ENCODE data around the gene GTF2E1.

The GTF2E1 gene

GRCh38 chr3:120791010-120791409, 48.5 kb downstream of the GTF2E1 start:
- TF ChIP-seq CTCF (IDR thresholded peaks at IDR 0.05; ENCODE audit: borderline replicate concordance, insufficient read depth, low read depth, low read length) = no peak
- H3K4me3 ChIP-seq (ENCODE audit: low read depth, low read length) = no peak overlapping the region

- H3K4me3 ChIP-seq (ENCODE audit: low read depth, low read length) = no peak overlapping the region
- TF ChIP-seq CTCF (IDR thresholded peaks at IDR 0.05; ENCODE audit: borderline replicate concordance, insufficient read depth, low read depth, low read length) = no peak
Measured at GRCh38 chr3:120791913-120792312, 49.4 kb downstream of the GTF2E1 start.

- H3K4me3 ChIP-seq (ENCODE audit: low read depth, low read length) = no peak overlapping the region
- TF ChIP-seq CTCF (IDR thresholded peaks at IDR 0.05; ENCODE audit: borderline replicate concordance, insufficient read depth, low read depth, low read length) = no peak
Measured at GRCh38 chr3:120793601-120794000, 51.1 kb downstream of the GTF2E1 start.

GRCh38 chr3:120795017-120795648, 52.6 kb downstream of the GTF2E1 start:
- TF ChIP-seq CTCF (IDR thresholded peaks at IDR 0.05; ENCODE audit: borderline replicate concordance, insufficient read depth, low read depth, low read length) = peak; percentile 75
- no peak overlapping the region for H3K4me3 ChIP-seq (ENCODE audit: low read depth, low read length)

GRCh38 chr3:120795959-120796358, 53.4 kb downstream of the GTF2E1 start:
- no peak for TF ChIP-seq CTCF (IDR thresholded peaks at IDR 0.05; ENCODE audit: borderline replicate concordance, insufficient read depth, low read depth, low read length)
- no peak overlapping the region for H3K4me3 ChIP-seq (ENCODE audit: low read depth, low read length)

GRCh38 chr3:120796976-120797375, 54.4 kb downstream of the GTF2E1 start:
- TF ChIP-seq CTCF (IDR thresholded peaks at IDR 0.05; ENCODE audit: borderline replicate concordance, insufficient read depth, low read depth, low read length) = no peak
- H3K4me3 ChIP-seq (ENCODE audit: low read depth, low read length) = no peak overlapping the region

- H3K4me3 ChIP-seq (ENCODE audit: low read depth, low read length) = no peak overlapping the region
- no peak for TF ChIP-seq CTCF (IDR thresholded peaks at IDR 0.05; ENCODE audit: borderline replicate concordance, insufficient read depth, low read depth, low read length)
Measured at GRCh38 chr3:120797857-120798256, 55.3 kb downstream of the GTF2E1 start.

Measured in GM12875 (cell line).